ENCODE results near the gene NPTXR.

Gene NPTXR

DNA sequence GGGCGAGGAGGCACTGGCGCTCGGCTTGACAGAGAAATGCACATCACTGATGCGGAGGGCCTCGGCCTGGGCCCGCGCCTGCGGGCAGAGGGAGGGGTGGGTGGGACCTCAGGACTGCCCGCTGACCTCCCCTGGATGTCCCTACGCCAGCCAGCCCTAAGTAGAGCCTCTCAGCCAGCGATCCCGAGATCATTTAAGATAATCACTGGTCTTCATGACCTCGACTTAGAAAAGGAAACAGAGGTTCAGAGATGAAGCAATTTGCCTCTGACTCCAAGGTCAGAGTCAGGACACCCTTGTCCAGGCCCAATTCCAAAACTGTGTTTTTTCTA lies 23.3 kb upstream of the NPTXR start:
- Histone ChIP-seq H3K9ac (ENCODE audit: low read length) (no peak overlapping the region), H3K4me3 (ENCODE audit: low read depth, low read length, poor library complexity, severe bottlenecking) (no peak overlapping the region), H3K36me3 (ENCODE audit: insufficient read depth, low read length) (peaks cover 44% of the 10 kb centered on the region), H3K9me3 (ENCODE audit: low read length) (no peaks in the 10 kb centered on the region), H2AFZ (ENCODE audit: low read length) (no peak overlapping the region), H3F3A (ENCODE audit: insufficient read depth, low read length) (no peaks in the 10 kb centered on the region), H3K27ac (ENCODE audit: low read depth, low read length, poor library complexity, severe bottlenecking) (no peak overlapping the region), H3K79me2 (ENCODE audit: insufficient read depth, low read length) (no peaks in the 10 kb centered on the region), H3K9me2 (ENCODE audit: low read depth, low read length) (no peaks in the 10 kb centered on the region), H3K27me3 (ENCODE audit: insufficient read depth, low read length) (no peaks in the 10 kb centered on the region), H3K4me2 (ENCODE audit: low read length) (no peak overlapping the region), H4K20me1 (ENCODE audit: insufficient read depth, low read length) (no peaks in the 10 kb centered on the region), H3K4me1 (ENCODE audit: insufficient read depth, low read length, severe bottlenecking) (peaks cover 22% of the 10 kb centered on the region)
- TF ChIP-seq, protein P1, sequence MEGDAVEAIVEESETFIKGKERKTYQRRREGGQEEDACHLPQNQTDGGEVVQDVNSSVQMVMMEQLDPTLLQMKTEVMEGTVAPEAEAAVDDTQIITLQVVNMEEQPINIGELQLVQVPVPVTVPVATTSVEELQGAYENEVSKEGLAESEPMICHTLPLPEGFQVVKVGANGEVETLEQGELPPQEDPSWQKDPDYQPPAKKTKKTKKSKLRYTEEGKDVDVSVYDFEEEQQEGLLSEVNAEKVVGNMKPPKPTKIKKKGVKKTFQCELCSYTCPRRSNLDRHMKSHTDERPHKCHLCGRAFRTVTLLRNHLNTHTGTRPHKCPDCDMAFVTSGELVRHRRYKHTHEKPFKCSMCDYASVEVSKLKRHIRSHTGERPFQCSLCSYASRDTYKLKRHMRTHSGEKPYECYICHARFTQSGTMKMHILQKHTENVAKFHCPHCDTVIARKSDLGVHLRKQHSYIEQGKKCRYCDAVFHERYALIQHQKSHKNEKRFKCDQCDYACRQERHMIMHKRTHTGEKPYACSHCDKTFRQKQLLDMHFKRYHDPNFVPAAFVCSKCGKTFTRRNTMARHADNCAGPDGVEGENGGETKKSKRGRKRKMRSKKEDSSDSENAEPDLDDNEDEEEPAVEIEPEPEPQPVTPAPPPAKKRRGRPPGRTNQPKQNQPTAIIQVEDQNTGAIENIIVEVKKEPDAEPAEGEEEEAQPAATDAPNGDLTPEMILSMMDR (IDR thresholded peaks at IDR 0.05; ENCODE audit: low read length) = no peak
- TF ChIP-seq EZH2 (IDR thresholded peaks at IDR 0.05; ENCODE audit: borderline replicate concordance, low read length) = no peak

DNA sequence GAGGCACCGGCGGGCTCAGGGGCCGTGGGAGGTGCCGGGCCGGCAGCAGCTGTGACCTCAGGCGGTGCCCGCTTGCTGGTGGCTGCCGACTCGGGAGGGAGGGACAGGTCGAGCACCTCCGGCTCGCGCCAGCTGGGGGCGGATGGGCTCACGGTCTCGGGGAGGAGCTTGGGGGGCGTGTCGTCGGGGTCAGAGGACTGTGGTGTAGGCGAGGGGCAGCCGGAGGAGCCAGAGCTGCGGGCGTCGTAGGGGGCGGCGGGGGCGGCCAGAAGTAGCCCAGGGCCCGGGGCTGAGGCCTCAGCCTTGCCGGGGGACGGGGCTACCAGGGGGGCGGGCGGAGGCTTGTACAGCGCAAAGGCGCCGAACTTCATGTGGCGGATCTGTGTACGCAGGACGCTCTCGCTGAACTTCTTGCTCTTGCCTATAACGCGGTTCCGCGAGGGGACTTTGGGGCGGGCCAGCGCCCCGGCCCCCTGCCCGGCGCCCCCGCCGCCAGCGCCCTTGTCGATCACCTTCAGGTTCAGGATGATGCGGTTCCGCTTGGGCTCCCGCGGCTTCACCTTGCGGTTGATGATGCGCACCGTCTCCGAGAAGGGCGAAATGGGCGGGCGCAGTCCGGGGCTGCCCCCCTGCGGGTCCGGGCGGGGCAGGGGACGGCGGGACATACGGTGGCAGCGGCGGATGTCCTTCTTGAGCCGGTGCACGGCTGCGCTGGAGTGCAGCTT lies 22.7 kb upstream of the NPTXR start:
- H3K4me3 ChIP-seq (ENCODE audit: low read depth, low read length, poor library complexity, severe bottlenecking) = no peak overlapping the region
- H3K36me3 ChIP-seq (ENCODE audit: insufficient read depth, low read length) = peaks cover 44% of the 10 kb centered on the region

DNA sequence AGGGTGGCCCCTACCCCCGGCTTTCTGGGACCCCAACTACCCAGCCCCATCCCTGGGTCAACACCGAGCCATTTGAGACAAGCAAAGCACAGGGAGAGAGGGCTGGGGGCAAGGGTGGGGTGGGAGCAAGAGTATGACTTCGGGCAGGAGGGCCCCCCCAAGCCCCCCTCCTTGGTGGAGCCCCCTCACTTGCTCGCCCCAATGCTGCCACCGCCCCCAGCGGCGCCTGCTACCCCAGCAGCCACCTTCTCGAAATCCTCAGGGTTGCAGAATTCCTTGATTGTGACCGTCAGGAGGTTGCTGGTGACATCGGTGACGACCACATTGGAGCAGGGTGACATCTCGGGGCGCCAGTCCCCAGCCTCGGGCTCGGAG lies 22.2 kb upstream of the NPTXR start:
- peaks cover 44% of the 10 kb centered on the region for H3K36me3 ChIP-seq (ENCODE audit: insufficient read depth, low read length)
- no peaks in the 10 kb centered on the region for H3F3A ChIP-seq (ENCODE audit: insufficient read depth, low read length)

More for the DNA sequence above, 22.7 kb upstream of the NPTXR start:
- no peak overlapping the region for H3K4me2 ChIP-seq (ENCODE audit: low read length)
- H3K27me3 ChIP-seq (ENCODE audit: insufficient read depth, low read length) = no peaks in the 10 kb centered on the region
- H2AFZ ChIP-seq (ENCODE audit: low read length) = no peak overlapping the region
- H3K9ac ChIP-seq (ENCODE audit: low read length) = no peak overlapping the region
- no peaks in the 10 kb centered on the region for H3F3A ChIP-seq (ENCODE audit: insufficient read depth, low read length)
- no peak overlapping the region for H3K27ac ChIP-seq (ENCODE audit: low read depth, low read length, poor library complexity, severe bottlenecking)
- H3K9me3 ChIP-seq (ENCODE audit: low read length) = no peaks in the 10 kb centered on the region
- H3K4me1 ChIP-seq (ENCODE audit: insufficient read depth, low read length, severe bottlenecking) = peaks cover 22% of the 10 kb centered on the region
- no peaks in the 10 kb centered on the region for H4K20me1 ChIP-seq (ENCODE audit: insufficient read depth, low read length)
- H3K9me2 ChIP-seq (ENCODE audit: low read depth, low read length) = no peaks in the 10 kb centered on the region
- H3K79me2 ChIP-seq (ENCODE audit: insufficient read depth, low read length) = no peaks in the 10 kb centered on the region
- TF ChIP-seq EZH2 (IDR thresholded peaks at IDR 0.05; ENCODE audit: borderline replicate concordance, low read length) = no peak
- TF ChIP-seq, protein P1 (IDR thresholded peaks at IDR 0.05; ENCODE audit: low read length) = no peak

More for the DNA sequence above, 22.2 kb upstream of the NPTXR start:
- Histone ChIP-seq H3K27ac (ENCODE audit: low read depth, low read length, poor library complexity, severe bottlenecking) (no peak overlapping the region), H3K27me3 (ENCODE audit: insufficient read depth, low read length) (no peaks in the 10 kb centered on the region), H3K9ac (ENCODE audit: low read length) (no peak overlapping the region), H3K9me2 (ENCODE audit: low read depth, low read length) (no peaks in the 10 kb centered on the region), H3K4me2 (ENCODE audit: low read length) (no peak overlapping the region), H2AFZ (ENCODE audit: low read length) (no peak overlapping the region), H3K79me2 (ENCODE audit: insufficient read depth, low read length) (no peaks in the 10 kb centered on the region), H3K4me1 (ENCODE audit: insufficient read depth, low read length, severe bottlenecking) (peaks cover 22% of the 10 kb centered on the region), H3K9me3 (ENCODE audit: low read length) (no peaks in the 10 kb centered on the region), H3K4me3 (ENCODE audit: low read depth, low read length, poor library complexity, severe bottlenecking) (no peak overlapping the region), H4K20me1 (ENCODE audit: insufficient read depth, low read length) (no peaks in the 10 kb centered on the region)
- no peak for TF ChIP-seq EZH2 (IDR thresholded peaks at IDR 0.05; ENCODE audit: borderline replicate concordance, low read length)
- TF ChIP-seq, protein P1 (IDR thresholded peaks at IDR 0.05; ENCODE audit: low read length) = no peak
